SK-N-MC (cell line): ENCODE measurements around the gene SUCLG2.

ENCODE experiments used
- EZH2 ChIP-seq: fragments of 200-600 bp; sonication (generic); IDR thresholded peaks from one replicate; pipeline ENCODE4 v1.6.1; 2017; ENCODE audit warnings: antibody characterized with exemption
- FOXP2 ChIP-seq: optimal IDR thresholded peaks from 2 replicates; pipeline ENCODE3; 2011; ENCODE audit warnings: mild to moderate bottlenecking, moderate library complexity; ENCODE audit not compliant: insufficient read depth; ENCODE audit errors: extremely low read length, control extremely low read depth
- POLR2AphosphoS5 ChIP-seq: IDR thresholded peaks from 2 replicates; pipeline ENCODE4 v1.6.1; 2012; ENCODE audit warnings: mild to moderate bottlenecking, low read depth, low read length, borderline replicate concordance

DNA sequence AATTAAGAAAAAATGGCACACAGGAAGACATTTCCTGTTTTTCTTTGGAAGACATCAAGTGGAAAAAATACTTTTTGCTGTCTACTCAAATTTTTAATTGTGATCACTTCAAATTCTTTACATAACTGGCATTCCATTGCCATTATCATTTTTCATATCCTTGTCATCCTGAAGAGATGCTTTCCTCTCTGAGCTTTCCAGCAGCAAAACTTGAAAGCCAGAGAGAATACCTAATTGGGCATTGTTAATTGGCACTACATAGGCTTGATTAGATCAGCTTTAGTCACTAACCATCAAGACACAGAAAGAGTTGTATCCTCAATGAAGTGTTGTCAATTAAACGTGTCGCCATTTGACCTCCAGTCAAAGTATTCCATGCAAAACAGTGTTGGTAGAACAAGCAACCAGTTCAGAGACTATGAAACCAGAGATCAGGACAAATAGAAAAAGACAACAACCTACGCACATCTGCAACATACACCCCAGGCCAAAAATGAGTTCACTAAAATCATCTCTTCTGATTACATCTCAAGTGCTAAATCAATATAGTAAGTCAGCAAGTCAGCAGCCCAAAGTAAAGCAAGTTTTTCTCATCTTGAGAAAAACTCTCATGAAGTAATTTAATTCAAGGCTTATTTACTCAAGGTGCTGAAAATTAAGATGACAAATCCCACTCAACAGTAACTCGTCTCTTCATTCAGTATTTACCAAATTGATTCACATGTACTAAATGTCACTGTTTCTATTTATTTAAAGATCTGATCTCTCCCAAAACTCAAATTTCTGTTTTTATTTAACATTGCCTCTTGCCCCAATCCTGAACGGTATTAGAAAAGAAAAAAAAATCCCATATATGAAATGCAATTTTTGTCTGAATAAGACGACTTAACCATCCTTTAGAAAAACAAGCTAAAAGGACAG lies 123.0 kb downstream of the SUCLG2 start:
- no peak for TF ChIP-seq EZH2
- no peak for TF ChIP-seq POLR2AphosphoS5
- TF ChIP-seq FOXP2 = no peak
